Thyroid gland (tissue), 4 donors: ENCODE measurements around the gene MYO5A. TPM values are rescaled to one million over a fixed set of nuclear protein-coding genes. Genes with fewer than 3 reads are reported as not detected.

ENCODE experiments used
- DNase-seq, 2 donors: peaks; one replicate each; pipeline ENCODE4 v3.0.0-alpha.2; 2019
- H3K27ac ChIP-seq, 3 donors: fragments of 200-600 bp; sonication (generic); 1 replicate in 2 of 3; 2 replicates in 1 of 3; pipeline ENCODE4 v1.5.1; 2016 to 2019; ENCODE audit warnings: mild to moderate bottlenecking in 1 of 3, moderate library complexity in 1 of 3
- H3K27me3 ChIP-seq: fragments of 200-600 bp; sonication (generic); one replicate; pipeline ENCODE4 v1.5.1; 2019
- H3K36me3 ChIP-seq, 2 donors: fragments of 200-600 bp; sonication (generic); one replicate each; pipeline ENCODE4 v1.5.1; 2016 to 2019
- H3K4me1 ChIP-seq, 2 donors: fragments of 200-600 bp; sonication (generic); one replicate each; pipeline ENCODE4 v1.5.1; 2017 to 2019
- H3K4me3 ChIP-seq, 3 donors: fragments of 200-600 bp; sonication (generic); replicated peaks in 1 of 3; 1 replicate in 2 of 3; 2 replicates in 1 of 3; pipeline ENCODE4 v1.5.1; 2016; ENCODE audit warnings: mild to moderate bottlenecking in 1 of 3
- H3K9me3 ChIP-seq: fragments of 200-600 bp; sonication (generic); one replicate; pipeline ENCODE4 v1.5.1; 2017
- CTCF ChIP-seq, 6 experiments: fragments of 200-600 bp in 3 of 6; fragments of 450-650 bp in 3 of 6; sonication (generic) in 3 of 6; IDR thresholded peaks; one replicate each; pipeline ENCODE4 v1.5.1; 2016 to 2019; ENCODE audit warnings: antibody characterized with exemption in 6 of 6, mild to moderate bottlenecking in 2 of 6, inconsistent platforms in 1 of 6, moderate library complexity in 1 of 6
- POLR2A ChIP-seq, 2 donors: fragments of 450-650 bp; IDR thresholded peaks; one replicate each; pipeline ENCODE4 v1.6.1; 2017; ENCODE audit warnings: antibody characterized with exemption in 2 of 2, mild to moderate bottlenecking in 2 of 2, moderate library complexity in 1 of 2
- WGBS, 2 donors: methylation state at CpG; one replicate each; pipeline ENCODE4 v1.1.5; 2017; 5-methylcytosine and 5-hydroxymethylcytosine counted together
- intact Hi-C: fragments of 100-400 bp; cut with DNase I; formaldehyde crosslinking; loops from one replicate; pipeline ENCODE4 v1.15.1; 2023
- total RNA-seq, 4 donors: library from RNA; depleted of rRNA; stranded (reverse); fragments of >200 nt; gene quantifications; one replicate each; pipeline ENCODE4 v1.2.3, GENCODE V29; 2016

The MYO5A gene
- total RNA-seq, 4 donors from 2014 or later = 23.3 to 44.1 (median 34.7) TPM

DNA sequence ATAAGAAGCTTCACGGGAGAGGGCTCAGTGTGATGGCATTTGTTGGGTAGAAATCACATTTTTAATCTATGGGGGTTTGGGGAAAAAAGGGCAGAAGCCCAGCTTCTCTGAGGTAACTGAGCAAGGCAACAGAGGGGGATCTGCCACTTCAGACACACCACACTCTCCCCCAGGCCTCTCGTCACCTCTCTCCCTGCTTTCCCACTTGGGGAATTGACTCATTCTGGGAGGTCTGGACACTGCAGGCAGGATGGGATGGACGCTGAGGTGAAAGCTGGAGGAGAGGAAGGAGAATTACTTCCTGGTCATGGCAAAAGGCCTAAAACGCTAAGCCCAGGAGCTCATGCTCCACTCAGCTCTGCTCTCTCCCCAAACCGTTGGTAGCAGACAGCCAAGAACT, 266.3 kb downstream of the MYO5A start:
- peaks cover 18 to 29% of the 10 kb centered on the region in 2 donors for H3K4me1 ChIP-seq
- H3K36me3 ChIP-seq = peaks cover 10 to 12% of the 10 kb centered on the region in 2 donors
- intact Hi-C loops = no loop called here
- WGBS, 2 donors = 66% methylated on average over 5 of the region's 5 CpGs
- H3K27me3 ChIP-seq = no peaks in the 10 kb centered on the region
- no peak overlapping the region for H3K4me3 ChIP-seq
- H3K9me3 ChIP-seq = no peaks in the 10 kb centered on the region
- DNase-seq = no peak
- peak overlapping the region; percentile 84 to 98 (median 88) for H3K27ac ChIP-seq
- TF ChIP-seq POLR2A (IDR thresholded peaks at IDR 0.05) = no peak
- TF ChIP-seq CTCF (IDR thresholded peaks at IDR 0.05) = no peak

GRCh38 chr15:52261498-52262242, 267.0 kb downstream of the MYO5A start:
- intact Hi-C loops = no loop called here
- no peak overlapping the region for H3K4me3 ChIP-seq
- H3K36me3 ChIP-seq = peaks cover 9 to 10% of the 10 kb centered on the region in 2 donors
- peak; percentile 81 to 83 for DNase-seq
- H3K27ac ChIP-seq = peak overlapping the region; percentile 84 to 98 (median 88)
- no peaks in the 10 kb centered on the region for H3K9me3 ChIP-seq
- H3K27me3 ChIP-seq = no peaks in the 10 kb centered on the region
- TF ChIP-seq CTCF (IDR thresholded peaks at IDR 0.05) (peak in 2 of 6 experiments; percentile 22 to 24), POLR2A (IDR thresholded peaks at IDR 0.05) (peak in 1 of 2 donors; percentile 56)
- peaks cover 20 to 33% of the 10 kb centered on the region in 2 donors for H3K4me1 ChIP-seq
- WGBS, 2 donors = 37 to 46% methylated on average over 8 of the region's 8 CpGs

DNA sequence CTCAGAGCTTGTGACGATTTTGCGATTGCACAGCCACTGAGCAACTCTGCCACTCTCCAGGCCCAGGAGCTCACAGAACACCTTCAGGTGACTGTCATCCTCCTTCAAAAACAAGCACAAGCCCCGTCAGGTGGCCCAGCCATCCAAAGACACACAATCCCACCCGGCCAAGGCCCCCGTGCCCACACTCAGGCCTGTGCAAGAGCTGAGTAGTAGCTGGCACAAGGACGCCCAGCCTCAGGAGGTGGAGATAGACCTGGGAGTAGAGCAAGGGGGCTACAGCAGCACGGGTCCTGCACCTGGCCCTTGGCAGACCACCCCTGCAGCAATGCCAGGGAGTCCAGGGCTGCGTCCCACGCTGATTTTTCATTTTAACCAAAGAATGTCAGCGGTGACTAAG, 267.7 kb downstream of the MYO5A start:
- TF ChIP-seq POLR2A (IDR thresholded peaks at IDR 0.05) (no peak), CTCF (IDR thresholded peaks at IDR 0.05) (no peak)
- Histone ChIP-seq H3K27ac (peak overlapping the region; percentile 84 to 98 (median 88)), H3K4me1 (peaks cover 21 to 33% of the 10 kb centered on the region in 2 donors), H3K9me3 (no peaks in the 10 kb centered on the region), H3K4me3 (no peak overlapping the region), H3K36me3 (peaks cover 9 to 10% of the 10 kb centered on the region in 2 donors), H3K27me3 (no peaks in the 10 kb centered on the region)
- no peak for DNase-seq
- WGBS, 2 donors = 95 to 100% methylated on average over 6 to 10 of the region's 10 CpGs
- intact Hi-C loops = no loop called here

DNA sequence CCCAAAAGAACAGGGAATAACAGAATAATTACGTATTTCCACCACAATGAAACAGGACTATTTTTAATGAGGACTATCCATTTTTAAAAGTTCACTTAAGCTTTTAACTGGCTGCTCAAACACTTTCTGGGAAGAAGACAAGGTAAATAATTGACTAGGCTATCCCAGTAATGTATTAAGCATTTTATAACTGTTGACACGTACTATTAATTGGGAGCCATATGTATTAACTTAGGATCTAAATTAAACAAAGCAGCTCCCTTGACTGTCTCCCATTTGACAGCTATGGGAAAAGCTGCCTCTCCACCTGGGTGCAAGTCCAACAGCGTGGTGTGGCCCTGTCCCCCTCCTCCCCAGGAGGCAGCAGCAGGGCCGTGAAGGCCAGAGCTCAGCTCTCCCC, 269.2 kb downstream of the MYO5A start:
- WGBS, 2 donors = 90 to 92% methylated on average over 4 of the region's 4 CpGs
- peak overlapping the region in 1 of 3 donors; percentile 98 for H3K27ac ChIP-seq
- intact Hi-C loops = loop anchor here (10.0 kb wide), 1 partner anchor 65 kb away; no protein-coding TSS in a partner anchor
- no peak overlapping the region for H3K4me3 ChIP-seq
- TF ChIP-seq POLR2A (IDR thresholded peaks at IDR 0.05) (no peak), CTCF (IDR thresholded peaks at IDR 0.05) (no peak)
- no peaks in the 10 kb centered on the region for H3K27me3 ChIP-seq
- H3K4me1 ChIP-seq = peaks cover 21 to 33% of the 10 kb centered on the region in 2 donors
- H3K9me3 ChIP-seq = no peaks in the 10 kb centered on the region
- peaks cover 9 to 10% of the 10 kb centered on the region in 2 donors for H3K36me3 ChIP-seq
- DNase-seq = no peak

DNA sequence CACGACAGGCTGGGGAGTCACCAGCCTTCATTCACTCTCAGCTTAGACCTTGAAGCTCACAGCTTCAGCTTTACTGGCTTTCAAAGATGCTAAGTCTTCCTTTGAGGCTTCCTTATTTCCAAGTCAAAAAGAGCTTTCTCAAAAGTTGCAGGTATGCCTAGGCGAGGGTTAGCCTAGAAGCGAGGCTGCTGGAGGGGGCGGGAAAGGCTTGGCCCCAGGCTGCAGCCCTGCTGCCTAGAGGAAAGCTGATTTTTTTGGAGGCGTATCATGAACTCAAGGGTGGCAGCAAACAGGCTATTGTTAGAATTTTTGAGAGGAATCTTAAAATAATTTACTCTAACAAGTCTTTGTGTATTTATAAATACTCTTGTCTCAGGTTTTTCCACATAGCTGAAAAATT, 270.2 kb downstream of the MYO5A start:
- peak overlapping the region; percentile 25 to 74 (median 67) for H3K27ac ChIP-seq
- H3K4me3 ChIP-seq = no peak overlapping the region
- peaks cover 4 to 7% of the 10 kb centered on the region in 2 donors for H3K36me3 ChIP-seq
- 96 to 98% methylated on average over 5 of the region's 5 CpGs for WGBS, 2 donors
- no peaks in the 10 kb centered on the region for H3K27me3 ChIP-seq
- intact Hi-C loops = loop anchor here (10.0 kb wide), 1 partner anchor 66 kb away; no protein-coding TSS in a partner anchor
- peaks cover 21 to 33% of the 10 kb centered on the region in 2 donors for H3K4me1 ChIP-seq
- TF ChIP-seq CTCF (IDR thresholded peaks at IDR 0.05) (no peak), POLR2A (IDR thresholded peaks at IDR 0.05) (no peak)
- no peaks in the 10 kb centered on the region for H3K9me3 ChIP-seq
- DNase-seq = no peak
